ENCODE results near the gene ERICH6.

ERICH6 gene

GRCh38 chr3:150736316-150736719 lies 32.6 kb upstream of the ERICH6 start:
- H3K4me1 ChIP-seq (ENCODE audit: control extremely low read depth in 1 of 4, control insufficient read depth in 4 of 4, insufficient read depth in 4 of 4, low read length in 3 of 4) = peaks cover 0 to 8% (median 2%) of the 10 kb centered on the region in 4 experiments
- no peak overlapping the region for H3K27ac ChIP-seq (ENCODE audit: insufficient read depth in 1 of 2, low read depth in 1 of 2, low read length in 2 of 2, poor library complexity in 1 of 2, severe bottlenecking in 2 of 2)
- no peak overlapping the region for H3K4me3 ChIP-seq (ENCODE audit: control insufficient read depth in 1 of 7, extremely low read depth in 1 of 7, insufficient read depth in 4 of 7, low read depth in 2 of 7, low read length in 6 of 7)
- H3K36me3 ChIP-seq (ENCODE audit: control insufficient read depth in 4 of 4, insufficient read depth in 4 of 4, low read length in 3 of 4) = peaks cover 3 to 9% (median 6%) of the 10 kb centered on the region in 4 experiments
- CTCF ChIA-PET = interaction anchor here (1.1 to 2.4 kb wide), 2 partner anchors 14 to 26 kb away, joined by 3 to 8 read pairs; no protein-coding TSS in a partner anchor
- no peaks in the 10 kb centered on the region for H3K9me3 ChIP-seq (ENCODE audit: control extremely low read depth in 1 of 5, control insufficient read depth in 4 of 5, insufficient read depth in 2 of 5, low read depth in 1 of 5, low read length in 4 of 5)
- H3K27me3 ChIP-seq (replicated peaks in 2 of 5; ENCODE audit: control insufficient read depth in 4 of 5, insufficient read depth in 5 of 5, low read length in 4 of 5) = no peaks in the 10 kb centered on the region
- POLR2A ChIA-PET = interaction anchor here (0.5 kb wide), 1 partner anchor 79 kb away, joined by 6 read pairs; no protein-coding TSS in a partner anchor
- DNase-seq = no peak
- 90% methylated on average over 2 of the region's 2 CpGs for WGBS (ENCODE audit: insufficient coverage)

DNA sequence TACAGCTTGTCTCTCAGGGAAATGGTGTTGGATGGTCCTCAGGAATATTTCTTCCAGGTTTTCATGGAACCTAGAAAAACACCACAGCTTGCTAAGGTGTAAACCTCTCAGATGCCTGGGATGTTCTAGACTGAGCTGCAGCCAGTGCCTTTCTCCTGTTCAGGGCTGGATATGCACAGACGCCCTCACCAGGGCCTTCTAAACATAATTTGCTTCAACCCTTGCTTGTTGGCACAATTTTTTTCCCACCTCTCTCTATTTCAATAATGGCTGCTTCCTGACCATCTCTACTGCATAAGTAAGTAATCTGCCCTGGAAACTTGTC lies 31.0 kb upstream of the ERICH6 start:
- ChIA-PET CTCF (interaction anchor here (1.1 kb wide), 2 partner anchors 12 to 29 kb away, joined by 3 read pairs; no protein-coding TSS in a partner anchor), POLR2A (no interaction called here)
- H3K27me3 ChIP-seq (replicated peaks in 2 of 5; ENCODE audit: control insufficient read depth in 4 of 5, insufficient read depth in 5 of 5, low read length in 4 of 5) = no peaks in the 10 kb centered on the region
- no peak overlapping the region for H3K27ac ChIP-seq (ENCODE audit: insufficient read depth in 1 of 2, low read depth in 1 of 2, low read length in 2 of 2, poor library complexity in 1 of 2, severe bottlenecking in 2 of 2)
- no peaks in the 10 kb centered on the region for H3K9me3 ChIP-seq (ENCODE audit: control extremely low read depth in 1 of 5, control insufficient read depth in 4 of 5, insufficient read depth in 2 of 5, low read depth in 1 of 5, low read length in 4 of 5)
- peaks cover 0 to 8% (median 2%) of the 10 kb centered on the region in 4 experiments for H3K4me1 ChIP-seq (ENCODE audit: control extremely low read depth in 1 of 4, control insufficient read depth in 4 of 4, insufficient read depth in 4 of 4, low read length in 3 of 4)
- no peak overlapping the region for H3K4me3 ChIP-seq (ENCODE audit: control insufficient read depth in 1 of 7, extremely low read depth in 1 of 7, insufficient read depth in 4 of 7, low read depth in 2 of 7, low read length in 6 of 7)
- WGBS (ENCODE audit: insufficient coverage) = 94% methylated on average over 1 of the region's 1 CpG
- DNase-seq = no peak
- no peaks in the 10 kb centered on the region for H3K36me3 ChIP-seq (ENCODE audit: control insufficient read depth in 4 of 4, insufficient read depth in 4 of 4, low read length in 3 of 4)

DNA sequence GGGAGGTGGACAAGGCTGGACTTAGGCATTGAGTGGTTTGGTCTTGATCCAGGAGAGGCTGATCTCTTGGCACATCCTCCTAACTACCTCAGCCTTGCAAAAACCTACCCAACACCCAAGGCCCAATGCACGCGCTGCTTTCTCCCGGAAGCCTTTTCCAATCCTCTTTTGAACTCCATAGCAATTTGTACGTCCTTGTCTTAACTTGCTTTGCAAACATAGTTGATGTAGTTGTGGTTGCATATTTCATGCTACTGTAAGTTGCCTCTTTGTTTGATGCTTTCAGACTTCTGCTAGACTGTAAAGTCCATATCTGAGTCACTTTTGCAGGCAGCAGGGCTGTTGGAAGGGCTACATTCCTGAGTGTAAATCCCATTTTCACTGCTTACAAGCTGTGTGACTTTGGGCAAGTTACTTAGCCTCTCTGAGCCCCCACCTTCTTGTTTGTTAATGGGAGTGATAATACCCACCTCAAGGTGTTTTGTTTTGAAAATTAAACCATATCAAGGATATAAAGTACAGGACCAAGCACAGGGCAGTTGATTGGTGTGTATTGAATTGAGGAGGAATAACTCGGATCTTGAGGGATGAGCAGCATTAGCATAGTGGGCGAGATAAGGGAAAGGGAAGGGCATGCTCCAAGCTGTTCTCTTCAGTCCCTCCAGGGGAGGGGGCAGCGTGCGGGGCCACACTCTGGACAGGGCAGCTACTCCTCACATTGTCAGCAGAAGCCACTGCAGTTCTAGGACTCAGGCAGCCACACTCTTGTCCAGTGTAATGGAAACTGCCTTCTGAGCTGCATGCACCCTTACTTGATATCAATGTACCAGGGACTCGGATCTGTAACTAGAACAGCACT lies 30.4 kb upstream of the ERICH6 start:
- H3K27me3 ChIP-seq (replicated peaks in 2 of 5; ENCODE audit: control insufficient read depth in 4 of 5, insufficient read depth in 5 of 5, low read length in 4 of 5) = no peaks in the 10 kb centered on the region
- H3K36me3 ChIP-seq (ENCODE audit: control insufficient read depth in 4 of 4, insufficient read depth in 4 of 4, low read length in 3 of 4) = no peaks in the 10 kb centered on the region
- H3K4me1 ChIP-seq (ENCODE audit: control extremely low read depth in 1 of 4, control insufficient read depth in 4 of 4, insufficient read depth in 4 of 4, low read length in 3 of 4) = peaks cover 0 to 8% (median 2%) of the 10 kb centered on the region in 4 experiments
- POLR2A ChIA-PET = no interaction called here
- CTCF ChIA-PET = interaction anchor here (1.1 kb wide), 2 partner anchors 13 to 29 kb away, joined by 3 read pairs; no protein-coding TSS in a partner anchor
- H3K27ac ChIP-seq (ENCODE audit: insufficient read depth in 1 of 2, low read depth in 1 of 2, low read length in 2 of 2, poor library complexity in 1 of 2, severe bottlenecking in 2 of 2) = no peak overlapping the region
- H3K9me3 ChIP-seq (ENCODE audit: control extremely low read depth in 1 of 5, control insufficient read depth in 4 of 5, insufficient read depth in 2 of 5, low read depth in 1 of 5, low read length in 4 of 5) = no peaks in the 10 kb centered on the region
- H3K4me3 ChIP-seq (ENCODE audit: control insufficient read depth in 1 of 7, extremely low read depth in 1 of 7, insufficient read depth in 4 of 7, low read depth in 2 of 7, low read length in 6 of 7) = no peak overlapping the region
- WGBS (ENCODE audit: insufficient coverage) = 100% methylated on average over 5 of the region's 9 CpGs
- DNase-seq = no peak

DNA sequence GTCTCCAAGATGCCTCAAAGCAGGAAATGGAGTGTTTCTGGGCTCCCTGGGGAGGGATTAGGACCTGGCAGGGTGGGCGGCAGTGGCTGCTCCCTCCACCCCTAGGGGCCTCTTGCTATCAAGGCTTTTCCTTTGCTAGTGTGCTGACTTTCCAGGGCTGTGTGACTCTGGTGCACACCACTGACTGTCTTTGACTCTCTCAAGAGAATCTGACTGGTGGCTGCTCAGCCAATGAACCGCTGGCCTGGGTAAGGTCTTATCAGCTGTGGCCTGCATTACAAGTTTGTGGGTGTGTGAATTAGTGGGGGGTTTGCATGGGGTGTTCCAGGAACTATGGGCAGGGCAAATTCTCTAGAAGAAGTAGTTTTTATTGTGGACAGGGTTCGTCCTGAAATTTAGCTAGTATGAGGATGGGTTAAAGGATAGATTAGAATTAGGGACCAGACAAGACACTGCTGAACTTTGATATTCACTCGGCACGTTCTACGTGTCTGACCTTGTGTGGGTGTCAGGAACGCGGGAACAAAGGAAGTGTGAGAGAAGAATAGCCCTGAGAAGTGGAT lies 29.7 kb upstream of the ERICH6 start:
- 95% methylated on average over 6 of the region's 8 CpGs for whole genome bisulfite sequencing (ENCODE audit: insufficient coverage)
- peaks cover 0 to 8% (median 2%) of the 10 kb centered on the region in 4 experiments for H3K4me1 ChIP-seq (ENCODE audit: control extremely low read depth in 1 of 4, control insufficient read depth in 4 of 4, insufficient read depth in 4 of 4, low read length in 3 of 4)
- POLR2A ChIA-PET = no interaction called here
- no peaks in the 10 kb centered on the region for H3K36me3 ChIP-seq (ENCODE audit: control insufficient read depth in 4 of 4, insufficient read depth in 4 of 4, low read length in 3 of 4)
- H3K27ac ChIP-seq (ENCODE audit: insufficient read depth in 1 of 2, low read depth in 1 of 2, low read length in 2 of 2, poor library complexity in 1 of 2, severe bottlenecking in 2 of 2) = no peak overlapping the region
- no peak overlapping the region for H3K4me3 ChIP-seq (ENCODE audit: control insufficient read depth in 1 of 7, extremely low read depth in 1 of 7, insufficient read depth in 4 of 7, low read depth in 2 of 7, low read length in 6 of 7)
- H3K9me3 ChIP-seq (ENCODE audit: control extremely low read depth in 1 of 5, control insufficient read depth in 4 of 5, insufficient read depth in 2 of 5, low read depth in 1 of 5, low read length in 4 of 5) = no peaks in the 10 kb centered on the region
- peak; percentile 34 to 77 (median 60) for DNase-seq
- no peaks in the 10 kb centered on the region for H3K27me3 ChIP-seq (replicated peaks in 2 of 5; ENCODE audit: control insufficient read depth in 4 of 5, insufficient read depth in 5 of 5, low read length in 4 of 5)
- CTCF ChIA-PET = interaction anchor here (1.2 kb wide), 1 partner anchor 10 kb away, joined by 4 read pairs; no protein-coding TSS in a partner anchor

- POLR2A ChIA-PET = interaction anchor here (1.0 to 1.4 kb wide), 3 partner anchors 8 to 33 kb away, joined by 4 read pairs; partner anchors contain the start of gene SIAH2
- Histone ChIP-seq H3K27ac (ENCODE audit: insufficient read depth in 1 of 2, low read depth in 1 of 2, low read length in 2 of 2, poor library complexity in 1 of 2, severe bottlenecking in 2 of 2) (peak overlapping the region in 1 of 2 experiments; percentile 46), H3K36me3 (ENCODE audit: control insufficient read depth in 4 of 4, insufficient read depth in 4 of 4, low read length in 3 of 4) (no peaks in the 10 kb centered on the region), H3K9me3 (ENCODE audit: control extremely low read depth in 1 of 5, control insufficient read depth in 4 of 5, insufficient read depth in 2 of 5, low read depth in 1 of 5, low read length in 4 of 5) (no peaks in the 10 kb centered on the region), H3K27me3 (replicated peaks in 2 of 5; ENCODE audit: control insufficient read depth in 4 of 5, insufficient read depth in 5 of 5, low read length in 4 of 5) (no peaks in the 10 kb centered on the region), H3K4me1 (ENCODE audit: control extremely low read depth in 1 of 4, control insufficient read depth in 4 of 4, insufficient read depth in 4 of 4, low read length in 3 of 4) (peaks cover 0 to 7% (median 0%) of the 10 kb centered on the region in 4 experiments), H3K4me3 (ENCODE audit: control insufficient read depth in 1 of 7, extremely low read depth in 1 of 7, insufficient read depth in 4 of 7, low read depth in 2 of 7, low read length in 6 of 7) (no peak overlapping the region)
- WGBS (ENCODE audit: insufficient coverage) = 92% methylated on average over 8 of the region's 9 CpGs
- CTCF ChIA-PET = interaction anchor here (1.4 to 1.9 kb wide), 4 partner anchors 9 to 157 kb away, joined by 3 to 9 read pairs (median 6); no protein-coding TSS in a partner anchor
- DNase-seq = peak; percentile 63 to 87 (median 76)
These were observed 26.1 kb upstream of the ERICH6 start for GRCh38 chr3:150729682-150730360.

DNA sequence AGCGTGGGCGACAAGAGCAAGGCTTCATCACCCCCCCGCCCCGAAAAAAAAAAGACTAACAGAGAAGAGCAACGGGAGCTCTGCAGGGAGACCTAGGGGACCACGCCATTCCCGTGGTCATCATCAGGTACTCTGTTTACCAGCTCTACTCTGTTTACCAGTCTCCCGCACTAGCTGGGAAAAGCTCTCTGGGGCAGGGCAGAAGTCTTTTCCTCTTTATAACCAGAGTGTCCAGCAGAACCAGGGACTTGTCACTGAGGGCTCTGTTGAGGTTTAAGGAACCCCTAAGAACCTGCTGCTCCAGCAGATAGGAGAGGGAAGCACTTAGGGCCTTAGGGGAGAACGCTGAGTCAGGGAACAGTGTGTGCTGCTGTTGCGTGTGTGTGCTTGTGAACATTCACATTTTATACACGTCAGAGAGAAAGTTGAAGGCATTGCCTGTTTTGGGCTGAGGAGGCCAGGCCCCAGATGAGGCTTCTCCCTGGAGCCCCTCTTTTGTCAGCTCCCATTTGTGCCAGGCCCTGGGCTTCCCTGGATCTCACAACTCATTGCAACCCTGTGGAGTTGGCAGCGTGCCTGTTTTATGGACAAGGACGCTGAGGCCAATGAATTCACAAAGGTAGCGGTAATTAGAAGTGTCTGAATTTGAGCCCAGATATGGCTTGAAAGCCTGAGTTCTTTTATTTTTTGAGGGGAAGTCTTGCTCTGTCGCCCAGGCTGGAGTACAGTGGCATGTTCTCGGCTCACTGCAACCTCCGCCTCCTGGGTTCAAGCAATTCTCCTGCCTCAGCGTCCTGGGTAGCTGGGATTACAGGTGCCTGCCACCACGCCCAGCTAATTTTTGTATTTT lies 24.2 kb upstream of the ERICH6 start:
- 80% methylated on average over 12 of the region's 19 CpGs for WGBS (ENCODE audit: insufficient coverage)
- H3K36me3 ChIP-seq (ENCODE audit: control insufficient read depth in 4 of 4, insufficient read depth in 4 of 4, low read length in 3 of 4) = no peaks in the 10 kb centered on the region
- POLR2A ChIA-PET = no interaction called here
- H3K4me1 ChIP-seq (ENCODE audit: control extremely low read depth in 1 of 4, control insufficient read depth in 4 of 4, insufficient read depth in 4 of 4, low read length in 3 of 4) = peaks cover 0 to 7% (median 0%) of the 10 kb centered on the region in 4 experiments
- CTCF ChIA-PET = interaction anchor here (0.8 to 1.8 kb wide), 4 partner anchors 15 to 53 kb away, joined by 3 to 5 read pairs (median 3); partner anchors contain the start of gene SIAH2
- DNase-seq = peak; percentile 41 to 85 (median 73)
- no peaks in the 10 kb centered on the region for H3K9me3 ChIP-seq (ENCODE audit: control extremely low read depth in 1 of 5, control insufficient read depth in 4 of 5, insufficient read depth in 2 of 5, low read depth in 1 of 5, low read length in 4 of 5)
- peak overlapping the region in 1 of 2 experiments; percentile 47 for H3K27ac ChIP-seq (ENCODE audit: insufficient read depth in 1 of 2, low read depth in 1 of 2, low read length in 2 of 2, poor library complexity in 1 of 2, severe bottlenecking in 2 of 2)
- H3K27me3 ChIP-seq (replicated peaks in 2 of 5; ENCODE audit: control insufficient read depth in 4 of 5, insufficient read depth in 5 of 5, low read length in 4 of 5) = no peaks in the 10 kb centered on the region
- H3K4me3 ChIP-seq (ENCODE audit: control insufficient read depth in 1 of 7, extremely low read depth in 1 of 7, insufficient read depth in 4 of 7, low read depth in 2 of 7, low read length in 6 of 7) = no peak overlapping the region
